ENCODE data around the gene HS3ST5.
A peak's percentile ranks its signal among the peaks of the same experiment; 100 is the strongest.
"Not testable (repeated sequence)": the region's sequence is repeated elsewhere in the genome, so short reads cannot be mapped to it uniquely, and the experiment has no call there.

HS3ST5 gene

DNA sequence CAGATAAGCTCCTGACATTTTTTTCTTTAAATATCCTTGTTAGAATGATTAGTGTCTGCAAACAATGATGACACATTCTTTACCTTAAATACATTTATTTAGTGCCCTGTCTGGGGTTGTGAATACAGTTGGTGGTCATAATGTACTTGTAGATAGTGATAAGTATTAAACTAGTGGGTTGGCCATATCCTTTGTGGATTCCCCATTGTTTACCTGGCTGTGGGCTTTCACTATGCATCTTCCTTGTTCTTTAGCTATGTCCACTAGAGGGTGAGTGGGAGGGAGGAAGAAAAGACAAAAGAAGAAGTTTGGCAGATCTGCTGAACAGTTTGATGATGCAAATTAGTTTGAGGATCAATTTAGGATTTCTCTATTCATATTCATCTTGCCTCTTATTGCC, 15.7 kb downstream of the HS3ST5 start:
- DNase-seq: no peak

DNA sequence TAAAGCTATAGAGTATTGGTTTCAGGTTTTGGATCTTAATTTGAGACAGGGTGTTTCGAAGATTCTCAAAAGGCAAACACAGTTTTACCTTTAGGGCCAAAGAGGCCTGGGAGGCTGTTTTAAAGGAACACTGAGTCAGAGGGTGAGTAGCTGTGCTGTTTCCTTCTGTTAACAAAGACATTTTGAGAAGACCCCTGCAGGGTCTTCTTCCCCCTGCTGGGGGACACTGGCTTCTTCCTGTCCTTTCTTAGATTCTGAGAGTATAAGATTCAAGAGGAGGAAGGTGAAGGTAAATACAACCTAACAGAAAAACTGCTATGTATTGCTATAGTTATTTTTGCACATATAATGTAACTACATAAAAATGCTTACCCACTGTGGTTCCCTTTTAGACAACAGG, 19.0 kb downstream of the HS3ST5 start:
- no peak for DNase-seq

DNA sequence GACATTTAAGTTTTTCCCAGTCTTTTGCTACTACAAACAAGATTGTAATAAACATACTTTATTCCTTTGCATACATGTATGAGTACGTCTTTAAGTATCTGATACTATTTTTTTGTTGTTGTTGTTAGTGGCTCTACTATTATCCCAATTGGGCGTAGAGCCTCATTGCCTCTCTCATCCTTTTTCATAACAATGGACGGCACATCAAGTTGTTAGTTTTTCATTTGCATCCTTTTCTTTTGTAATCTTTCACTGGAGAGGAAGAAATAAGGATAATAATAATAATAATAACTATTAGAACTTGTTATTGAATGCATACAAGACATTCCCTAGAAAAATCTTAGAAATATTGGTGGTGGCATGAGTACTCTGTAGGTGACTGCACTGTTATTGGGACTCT, 23.1 kb downstream of the HS3ST5 start:
- DNase-seq: no peak

DNA sequence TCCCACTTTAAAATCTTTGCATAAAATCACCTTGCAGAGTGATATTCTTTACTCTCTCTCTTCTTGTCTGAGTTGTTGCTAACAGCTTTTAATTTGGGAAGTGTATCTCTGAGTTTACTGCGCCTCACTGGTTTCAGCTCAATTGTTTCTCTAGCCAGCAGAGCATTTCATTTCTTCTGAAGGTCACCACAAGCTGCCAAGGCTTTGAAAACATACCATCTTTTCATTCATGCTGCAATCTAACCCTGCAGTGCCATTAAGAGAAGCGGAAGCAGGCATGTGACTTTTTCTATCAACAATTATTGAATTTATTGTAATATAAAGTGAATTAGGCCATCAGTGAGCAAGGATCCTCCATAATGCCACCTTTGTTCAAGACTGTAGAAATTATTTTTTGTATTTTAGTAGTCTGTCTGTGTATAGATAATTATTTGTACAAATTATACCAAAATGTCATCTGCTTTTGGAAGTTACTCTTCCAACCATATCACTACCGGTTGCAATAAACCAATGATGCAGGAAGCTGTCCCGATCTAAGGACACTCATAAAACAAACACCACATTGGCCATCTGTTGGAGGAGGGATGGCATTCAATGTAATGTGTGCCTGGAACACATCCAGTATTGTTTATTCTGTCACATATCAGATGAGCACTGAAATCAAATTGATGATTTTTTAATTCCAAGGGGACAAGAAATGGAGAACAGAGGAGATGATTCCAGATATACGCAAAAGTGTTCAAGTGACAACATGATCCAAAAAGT, 26.8 kb downstream of the HS3ST5 start:
- DNase-seq: no peak

DNA sequence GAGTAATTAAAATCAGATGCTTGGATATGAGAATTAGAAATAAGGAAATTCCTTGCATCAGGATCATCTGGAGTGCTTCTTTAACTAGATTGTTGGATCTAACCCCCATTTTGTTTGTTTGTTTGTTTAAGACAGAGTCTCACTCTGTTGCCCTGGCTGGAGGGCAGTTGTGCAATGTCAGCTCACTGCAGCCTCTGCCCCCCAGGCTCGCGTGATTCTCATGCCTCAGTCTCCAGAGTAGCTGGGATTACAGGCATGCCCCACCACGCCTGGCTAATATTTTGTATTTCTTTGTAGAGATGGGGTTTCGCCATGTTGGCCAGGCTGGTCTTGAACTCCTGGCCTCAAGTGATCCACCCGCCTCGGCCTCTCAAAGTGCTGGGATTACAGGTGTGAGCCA, 29.0 kb downstream of the HS3ST5 start:
- DNase-seq: not testable (repeated sequence)

DNA sequence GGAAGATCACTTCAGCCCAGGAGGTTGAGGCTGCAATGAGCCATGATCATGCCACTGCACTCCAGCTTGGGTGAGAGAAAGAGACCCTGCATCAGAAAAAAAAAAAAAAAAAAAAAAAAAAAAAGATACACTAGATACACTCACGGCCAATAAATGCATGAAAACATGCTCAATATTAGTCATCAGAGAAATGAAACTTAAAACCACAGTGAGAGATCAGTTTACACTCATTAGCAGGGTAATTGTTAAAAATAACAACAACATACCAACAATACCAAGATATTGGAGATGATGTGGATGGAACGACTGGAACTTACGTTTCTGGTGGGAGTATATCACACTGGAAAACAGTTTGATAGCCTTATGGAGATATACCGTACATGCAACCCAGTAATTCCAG, 29.9 kb downstream of the HS3ST5 start:
- no peak for DNase-seq

DNA sequence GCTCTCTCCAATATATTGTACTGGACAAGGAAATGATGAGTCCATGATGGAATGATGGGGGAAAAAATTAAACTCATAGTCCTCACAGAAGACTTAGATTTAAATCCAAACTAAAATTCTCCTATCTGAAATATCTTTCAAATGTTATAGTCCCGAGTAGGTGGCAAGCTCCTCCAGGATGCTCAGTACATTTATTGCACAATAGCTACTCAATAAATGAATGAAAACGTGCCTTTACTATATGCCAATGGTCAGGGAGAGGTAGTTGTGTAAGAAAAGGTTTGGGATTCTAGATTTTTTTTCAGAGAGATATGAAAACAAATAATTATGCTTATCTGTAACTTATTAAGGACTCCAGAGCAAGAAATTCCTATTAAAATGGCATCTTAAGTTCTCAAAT, 32.8 kb downstream of the HS3ST5 start:
- DNase-seq: no peak

DNA sequence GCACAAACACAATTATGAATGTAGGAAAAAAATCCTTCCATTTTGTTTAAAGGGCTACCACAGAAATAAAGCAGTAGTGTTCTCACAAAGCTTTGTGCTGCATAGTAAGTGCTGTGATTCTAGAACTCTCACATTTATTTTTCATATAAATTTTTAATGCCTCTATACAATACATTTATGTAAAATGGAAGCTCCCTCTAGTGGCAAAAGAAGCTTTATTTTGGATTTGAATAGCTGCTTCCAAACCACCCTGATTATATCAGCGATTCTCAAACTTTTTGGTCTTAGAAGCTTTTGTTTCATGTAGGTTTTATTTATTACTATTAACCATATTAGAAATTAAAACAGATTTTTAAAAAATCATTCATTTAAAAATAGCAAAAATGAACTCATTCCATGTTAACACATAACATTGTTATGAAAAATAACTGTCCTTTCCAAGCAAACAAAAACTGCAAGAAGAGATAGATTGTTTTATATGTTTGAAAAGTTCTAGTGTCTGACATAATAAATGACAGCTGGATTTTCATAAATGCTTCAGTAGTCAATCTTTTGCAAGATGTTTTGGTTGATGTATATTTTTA, 38.4 kb downstream of the HS3ST5 start:
- peak; percentile 15 for DNase-seq

DNA sequence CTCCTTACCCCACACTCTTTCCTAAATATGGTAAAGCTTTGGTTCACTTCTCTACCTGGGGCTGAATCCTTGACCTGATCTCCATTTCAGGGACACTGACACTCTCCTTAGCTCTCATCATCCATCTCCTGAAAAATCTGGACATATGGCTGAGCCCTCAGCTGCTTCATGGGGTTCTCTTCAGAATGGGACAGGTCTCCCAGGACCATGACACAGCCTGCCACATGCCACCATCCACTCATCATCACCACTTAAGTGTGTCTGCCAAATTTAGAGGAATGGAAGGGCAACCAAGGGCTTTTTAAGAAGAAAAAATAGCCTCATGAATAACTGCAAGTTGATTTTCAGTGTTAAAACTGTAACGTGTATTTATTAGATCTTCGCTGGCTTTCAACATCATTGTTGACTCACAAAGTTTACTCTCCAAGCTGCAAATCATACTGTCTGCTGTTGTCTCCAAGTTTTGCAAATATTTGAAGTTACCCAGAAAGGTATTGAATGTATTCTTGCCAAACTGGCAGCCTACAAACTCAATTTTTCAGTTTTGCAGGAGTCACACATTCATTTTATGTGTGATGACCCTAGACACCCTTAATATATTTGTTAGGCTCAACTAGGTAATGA, 41.1 kb downstream of the HS3ST5 start:
- no peak for DNase-seq

DNA sequence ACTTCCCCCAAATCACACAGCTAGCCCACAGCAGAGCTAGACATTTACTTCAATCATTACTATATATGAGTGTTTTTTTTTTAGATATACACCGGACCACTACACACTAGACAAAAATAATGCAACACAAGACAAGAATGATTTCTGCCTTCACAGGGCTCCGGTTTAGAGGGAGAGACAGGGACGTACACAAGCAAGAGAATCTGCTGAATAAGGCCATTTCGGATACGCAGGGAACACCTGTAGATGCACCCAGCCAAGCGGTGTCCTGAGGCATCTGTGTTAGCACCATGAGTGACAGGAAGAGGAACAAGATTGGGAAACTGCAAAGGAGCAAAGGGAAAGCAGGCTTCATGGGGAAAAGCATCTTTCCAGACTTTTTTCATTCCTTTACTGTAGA, 45.7 kb downstream of the HS3ST5 start:
- no peak for DNase-seq

DNA sequence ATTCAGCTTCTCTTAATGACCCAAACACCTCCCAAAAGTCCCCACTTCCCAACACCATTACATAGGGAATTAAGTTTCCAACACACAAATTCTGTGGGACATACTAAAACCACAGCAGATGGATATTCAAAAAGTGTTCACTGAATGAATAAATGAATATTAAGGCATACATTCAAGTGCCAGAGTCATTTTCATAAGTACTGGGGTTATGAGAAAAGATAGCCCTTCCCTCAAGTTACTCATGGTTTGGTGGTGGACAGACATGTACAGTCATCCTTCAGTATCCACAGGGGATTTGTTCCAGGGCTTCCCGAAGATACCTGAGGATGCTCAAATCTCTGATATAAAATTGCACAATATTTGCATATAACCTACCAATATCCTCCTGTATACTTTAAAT, 50.4 kb downstream of the HS3ST5 start:
- no peak for DNase-seq

DNA sequence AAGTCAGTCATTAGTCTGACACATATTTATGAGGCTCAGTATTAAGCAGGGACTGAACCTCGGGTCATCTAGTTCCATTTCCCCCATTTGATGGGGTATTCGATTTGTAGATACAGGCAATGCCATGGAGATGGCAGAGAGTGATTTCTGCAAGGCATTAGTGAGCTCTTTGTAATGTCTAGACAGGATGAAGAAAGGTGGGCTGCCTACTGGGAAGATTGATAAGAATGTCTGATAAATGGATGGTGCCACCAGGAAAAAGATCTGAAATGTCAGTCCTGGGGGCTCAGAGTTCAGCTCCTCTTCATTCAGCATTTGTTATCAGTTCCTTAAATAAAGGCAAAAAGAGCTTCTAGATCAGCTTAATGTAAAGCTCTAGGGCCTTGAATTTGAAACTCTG, 51.4 kb downstream of the HS3ST5 start:
- DNase-seq: no peak

DNA sequence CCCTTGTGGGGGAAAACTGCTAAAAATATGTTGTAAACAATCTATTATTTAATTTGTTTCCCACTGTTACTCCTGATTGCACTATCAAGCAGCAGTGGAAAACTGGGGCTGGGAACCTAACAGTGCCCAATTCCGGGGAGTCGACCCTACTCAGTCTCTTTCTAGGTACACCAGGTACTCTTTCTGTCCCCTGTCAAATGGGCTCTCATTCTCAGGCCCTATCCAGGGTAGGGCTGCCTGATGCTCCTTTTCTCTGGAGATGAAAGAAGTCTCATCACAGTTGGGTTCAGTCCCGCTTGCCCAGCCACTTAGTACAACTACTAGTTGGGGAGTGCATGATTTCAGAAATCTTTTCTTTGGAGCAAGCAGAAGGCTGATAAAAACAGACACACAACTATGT, 52.0 kb downstream of the HS3ST5 start:
- DNase-seq: no peak

DNA sequence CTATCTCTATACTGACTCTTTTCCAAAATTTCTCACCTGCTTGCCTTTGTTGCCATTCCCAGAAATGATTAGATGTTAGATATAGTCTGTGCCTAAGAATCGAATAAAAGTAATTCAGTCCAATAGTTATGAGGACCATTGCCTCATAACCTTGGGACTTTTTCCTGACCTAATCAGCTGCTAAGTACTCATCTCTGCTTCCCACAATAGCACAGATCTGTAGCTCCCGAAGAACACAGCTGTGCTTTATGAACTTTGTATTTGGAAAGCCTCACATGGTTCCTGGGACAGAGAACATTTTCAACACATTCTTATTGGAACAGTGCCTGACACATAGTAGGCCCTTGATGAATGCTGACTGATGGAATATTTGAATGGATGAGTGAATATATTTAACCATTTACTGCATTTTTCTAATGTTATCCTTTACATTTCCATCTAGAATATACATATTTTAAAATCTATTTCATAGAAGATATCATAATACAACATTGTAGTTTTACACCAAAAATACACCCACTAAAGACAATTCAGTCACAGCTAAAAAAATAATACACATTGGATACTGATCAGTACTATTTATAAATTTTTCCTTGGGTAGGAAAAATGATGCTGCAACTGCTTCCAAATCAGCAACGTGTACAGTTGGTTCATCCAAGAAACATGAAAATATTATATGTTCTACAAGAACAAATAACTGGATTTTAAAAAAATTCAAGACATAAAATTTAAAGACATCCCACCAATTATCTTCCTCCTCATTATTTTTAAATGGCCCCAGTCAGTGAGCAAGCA, 53.9 kb downstream of the HS3ST5 start:
- no peak for DNase-seq

DNA sequence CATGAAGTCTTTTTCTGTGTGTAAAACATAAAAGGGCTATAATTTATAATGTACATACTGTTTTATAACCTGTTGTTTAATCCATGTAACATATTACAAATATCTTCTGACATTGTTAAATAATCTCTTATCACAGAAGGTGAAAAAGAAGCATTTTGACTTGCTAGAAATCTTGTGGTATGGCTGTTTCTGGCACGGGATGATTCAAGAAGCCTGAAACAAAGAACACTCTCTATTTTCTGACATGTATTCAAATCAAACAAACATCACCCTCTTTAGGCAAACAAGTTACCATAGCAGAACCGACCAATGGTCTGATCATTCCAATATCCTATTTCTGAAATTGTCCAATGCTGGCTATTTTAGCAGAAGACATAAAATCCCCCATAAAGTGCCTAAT, 55.4 kb downstream of the HS3ST5 start:
- DNase-seq: no peak

DNA sequence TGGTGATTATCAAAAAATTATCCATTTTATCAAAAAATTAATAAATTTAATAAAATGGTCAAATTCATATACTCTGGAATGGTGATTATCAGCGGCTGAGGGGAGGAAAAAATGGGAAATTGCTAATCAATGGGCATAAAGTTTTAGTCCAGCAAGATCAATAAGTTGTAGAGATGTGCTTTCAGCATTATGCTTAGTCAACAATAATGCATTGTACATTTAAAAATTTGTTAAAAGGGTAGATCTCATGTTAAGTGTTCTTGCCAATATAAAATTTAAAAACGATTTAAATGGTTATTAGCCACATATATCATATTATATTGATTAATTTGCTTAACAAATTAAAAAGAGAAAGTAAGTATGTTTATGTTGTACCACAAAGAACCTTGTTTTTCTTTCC, 56.6 kb downstream of the HS3ST5 start:
- DNase-seq: no peak

DNA sequence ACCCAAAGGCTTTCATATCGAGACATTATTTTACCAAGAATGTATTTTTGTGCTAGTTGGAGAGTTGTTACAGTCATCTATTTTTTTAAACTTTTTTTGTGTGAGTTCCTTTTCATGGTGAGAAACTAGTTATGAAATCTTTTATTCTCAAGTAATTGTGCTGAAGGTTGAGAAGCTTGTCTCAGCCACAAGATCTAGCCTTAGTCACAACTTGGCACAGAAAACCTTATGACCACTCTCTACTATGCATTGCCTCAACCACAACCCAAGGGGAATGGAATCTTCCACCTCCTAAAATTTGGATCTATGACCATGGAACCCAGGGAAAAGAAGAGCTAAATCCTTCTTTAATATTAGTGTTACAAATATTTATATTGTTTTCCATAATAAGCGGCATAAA, 58.5 kb downstream of the HS3ST5 start:
- no peak for DNase-seq

DNA sequence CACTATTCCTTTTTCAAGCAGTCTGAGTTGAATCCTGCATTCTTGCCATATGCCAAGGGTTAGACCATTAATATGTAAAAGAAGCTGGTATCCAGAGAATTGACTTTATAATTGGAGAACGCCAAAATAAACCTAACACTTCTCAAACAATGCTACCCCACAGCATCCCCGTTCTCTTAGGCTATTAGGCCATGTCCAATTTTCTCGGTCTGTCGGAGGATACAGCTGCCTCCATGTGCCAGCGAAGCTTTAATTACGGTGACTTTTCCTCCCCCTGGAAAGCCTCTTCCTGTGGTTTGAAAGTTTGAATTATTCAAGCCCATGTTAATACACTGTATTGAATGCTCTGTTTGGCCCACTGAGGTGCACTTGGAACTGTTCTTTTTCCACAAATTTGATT, 60.5 kb downstream of the HS3ST5 start:
- DNase-seq: no peak

DNA sequence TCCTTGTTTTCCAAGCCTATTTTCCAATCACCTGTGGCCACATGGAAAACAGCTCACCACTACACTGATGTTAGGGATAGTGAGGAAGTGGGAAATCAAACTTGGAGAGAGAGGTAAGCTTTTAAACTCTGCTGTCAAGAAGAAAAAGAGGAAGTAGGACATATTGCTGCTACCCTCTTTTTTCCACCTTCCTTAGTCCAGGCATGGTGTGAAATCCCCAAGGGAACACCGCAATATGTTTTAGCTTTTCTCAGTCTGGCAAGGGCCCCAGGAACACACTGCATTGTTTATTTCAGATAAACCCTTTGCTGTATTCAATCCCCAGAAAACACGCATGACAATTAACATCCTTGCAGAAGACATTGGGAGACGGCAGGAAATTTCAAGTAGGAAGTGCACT, 61.3 kb downstream of the HS3ST5 start:
- no peak for DNase-seq

DNA sequence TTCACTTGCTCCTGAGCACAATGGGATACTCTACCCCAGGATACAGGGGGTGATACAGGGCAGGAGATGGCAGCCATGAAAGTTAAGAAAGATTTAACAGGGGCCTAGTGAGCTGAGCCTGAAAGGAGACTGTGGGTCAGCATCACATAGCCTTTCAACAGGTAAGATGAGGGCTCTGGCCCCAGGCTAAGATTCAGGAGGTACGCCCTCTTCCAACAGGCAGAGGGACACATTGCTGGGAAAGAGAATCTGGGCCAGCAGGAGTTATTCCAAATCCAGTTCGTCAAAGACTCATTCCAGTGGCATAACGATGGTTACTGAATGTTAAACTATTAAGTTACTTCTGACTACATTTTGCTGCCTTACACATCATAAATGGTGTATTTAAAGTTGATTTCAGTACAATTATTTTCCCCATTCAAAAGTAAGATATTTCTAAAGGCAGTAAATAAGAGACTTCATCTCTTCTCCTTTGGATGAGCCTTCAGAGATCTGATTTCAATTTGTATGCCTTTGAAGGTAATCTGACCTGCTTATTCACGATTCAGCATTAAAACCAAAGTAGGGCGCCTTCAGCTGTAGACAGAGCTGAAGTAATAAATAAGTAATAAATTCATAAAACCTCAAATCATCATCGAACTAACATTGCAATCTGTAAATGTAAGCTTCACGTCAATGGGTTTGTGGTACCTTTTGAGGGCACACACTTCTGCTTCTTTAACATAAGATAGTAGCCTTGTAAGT, 62.4 kb downstream of the HS3ST5 start:
- no peak for DNase-seq

DNA sequence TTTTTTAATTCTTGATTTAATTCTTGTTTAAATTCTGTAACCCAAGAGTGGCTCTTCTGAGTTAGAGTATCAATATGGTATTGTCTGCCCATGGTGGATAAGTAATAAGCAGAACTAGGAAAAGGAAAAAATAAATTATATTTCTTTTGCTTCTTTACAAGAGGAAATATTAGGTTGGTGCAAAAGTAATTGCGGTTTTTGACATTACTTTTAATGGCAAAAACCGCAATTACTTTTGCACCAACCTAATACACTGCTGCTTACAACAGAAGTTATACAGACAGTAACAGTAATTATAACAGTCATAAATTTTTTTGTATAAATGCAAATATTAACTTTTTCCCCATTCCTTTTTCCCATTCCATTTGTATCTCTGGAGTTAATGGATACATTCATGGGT, 65.6 kb downstream of the HS3ST5 start:
- DNase-seq: no peak

DNA sequence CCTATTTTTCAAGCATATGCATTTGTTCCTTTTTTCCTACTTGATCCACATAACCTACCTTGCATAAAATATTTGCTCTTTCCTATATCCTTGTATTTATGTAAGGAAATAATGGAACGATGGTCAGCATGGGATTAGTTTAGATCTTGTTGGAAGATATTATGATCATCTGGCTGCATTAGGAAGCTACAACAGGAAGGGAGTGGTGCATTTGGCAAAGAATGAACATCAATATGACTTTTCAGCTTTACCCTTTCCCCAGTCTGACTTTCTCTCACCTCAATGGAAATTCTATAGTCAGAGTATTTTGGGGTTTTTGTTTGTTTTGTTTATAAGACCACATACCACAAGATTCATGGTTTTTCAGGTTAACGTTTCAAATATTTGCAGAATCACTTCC, 66.0 kb downstream of the HS3ST5 start:
- no peak for DNase-seq

DNA sequence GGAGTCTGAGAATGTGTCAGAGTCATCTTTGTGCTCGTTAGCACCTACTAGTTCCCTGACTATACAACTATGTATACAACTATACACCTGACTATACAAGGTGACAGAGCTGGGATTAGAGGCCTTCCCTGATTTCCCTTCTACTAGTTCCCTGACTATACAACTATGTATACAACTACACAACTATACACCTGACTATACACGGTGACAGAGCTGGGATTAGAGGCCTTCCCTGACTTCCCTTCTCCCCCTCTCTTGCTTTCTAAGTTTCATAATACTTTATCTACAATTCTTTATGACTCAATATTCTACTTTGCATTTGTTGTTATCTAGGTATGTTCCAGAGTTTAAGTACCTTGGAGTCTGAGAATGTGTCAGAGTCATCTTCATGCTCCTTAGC, 68.0 kb downstream of the HS3ST5 start:
- no peak for DNase-seq

Measured in EL (cell line).